Spleen (tissue), 11 donors: Measurements from ENCODE around the gene MAP1LC3A. TPM values are rescaled to one million over a fixed set of nuclear protein-coding genes. Genes with fewer than 3 reads are reported as not detected.

Experiments used
- DNase-seq: peaks from one replicate; pipeline ENCODE4 v3.0.0-alpha.2; 2020
- H3K27ac ChIP-seq, 8 donors: fragments of 200-600 bp; sonication (generic) in 7 of 8; 1 replicate in 4 of 8; 2 replicates in 4 of 8; pipeline versions ENCODE4 v1.5.0 to v1.8.0; 2016 to 2021; ENCODE audit warnings: inconsistent platforms in 4 of 8, mild to moderate bottlenecking in 4 of 8, moderate library complexity in 1 of 8
- H3K27me3 ChIP-seq, 7 donors: fragments of 200-600 bp; sonication (generic) in 6 of 7; replicated peaks in 1 of 7; 1 replicate in 4 of 7; 2 replicates in 3 of 7; pipeline versions ENCODE4 v1.5.0 to v1.8.0; 2016 to 2021; ENCODE audit warnings: inconsistent platforms in 3 of 7, mild to moderate bottlenecking in 1 of 7
- H3K36me3 ChIP-seq, 6 donors: fragments of 200-600 bp; sonication (generic) in 5 of 6; 1 replicate in 4 of 6; 2 replicates in 2 of 6; pipeline versions ENCODE4 v1.5.0 to v1.8.0; 2016 to 2021; ENCODE audit warnings: inconsistent platforms in 2 of 6
- H3K4me1 ChIP-seq, 6 donors: fragments of 200-600 bp; sonication (generic) in 5 of 6; 1 replicate in 3 of 6; 2 replicates in 3 of 6; pipeline versions ENCODE4 v1.5.0 to v1.8.0; 2016 to 2021; ENCODE audit warnings: inconsistent platforms in 3 of 6
- H3K4me3 ChIP-seq, 8 donors: fragments of 200-600 bp; sonication (generic) in 7 of 8; 1 replicate in 4 of 8; 2 replicates in 4 of 8; pipeline versions ENCODE4 v1.5.0 to v1.8.0; 2016 to 2021; ENCODE audit warnings: inconsistent platforms in 4 of 8, mild to moderate bottlenecking in 4 of 8, moderate library complexity in 2 of 8
- H3K9me3 ChIP-seq, 8 donors: fragments of 200-600 bp; sonication (generic) in 7 of 8; 1 replicate in 4 of 8; 2 replicates in 4 of 8; pipeline versions ENCODE4 v1.5.0 to v1.8.0; 2016 to 2021; ENCODE audit warnings: inconsistent platforms in 4 of 8
- CTCF ChIP-seq, 11 experiments: fragments of 200-600 bp in 7 of 11; fragments of 450-650 bp in 4 of 11; sonication (generic) in 4 of 11; IDR thresholded peaks in 8 of 11; conservative IDR thresholded peaks in 3 of 11; 1 replicate in 7 of 11; 2 replicates in 4 of 11; pipeline versions ENCODE4 v1.4.0 to v1.8.0; 2016 to 2021; ENCODE audit warnings: antibody characterized with exemption in 11 of 11, inconsistent platforms in 4 of 11, mild to moderate bottlenecking in 1 of 11
- POLR2A ChIP-seq, 3 donors: fragments of 450-650 bp; IDR thresholded peaks; one replicate each; pipeline ENCODE4 v1.5.1; 2017; ENCODE audit warnings: antibody characterized with exemption in 3 of 3, mild to moderate bottlenecking in 1 of 3
- POLR2AphosphoS5 ChIP-seq, 3 donors: sonication (generic); formaldehyde crosslinking; IDR thresholded peaks; one replicate each; pipeline ENCODE4 v1.5.1; 2017; ENCODE audit warnings: antibody characterized with exemption in 3 of 3
- WGBS, 5 donors: extraction: QIAGEN DNeasy Blood & Tissue Kit in 3 of 5; methylation state at CpG; one replicate each; pipeline versions ENCODE4 v1.1.5 to v1.1.7; 2013 to 2018; 5-methylcytosine and 5-hydroxymethylcytosine counted together
- intact Hi-C: fragments of 100-400 bp; cut with DNase I; formaldehyde crosslinking; loops from one replicate; pipeline ENCODE4 v1.15.0; 2023; ENCODE audit warnings: low total_unique reads
- polyA plus RNA-seq, 3 donors: library from polyadenylated mRNA; stranded (reverse); fragments of 200-250 nt; gene quantifications; one replicate each; pipeline ENCODE4 v1.2.1, GENCODE V29; 2013
- total RNA-seq, 7 donors: library from RNA; depleted of rRNA in 3 of 7; stranded (reverse); fragments of >200 nt in 3 of 7; fragmentation: NEBNext Ultra II Directional in 4 of 7; extraction: Animal tissue kit (Norgen Biotek cat#: 25700) in 4 of 7; gene quantifications; one replicate each; pipeline versions ENCODE4 v1.1.0 to v1.2.1, GENCODE V29; 2016 to 2021
- donor health status: healthy with polysubstance abuse.
- donor health status: DM: no; HTN: no; CAD: no; lungs with moderate emphysema.
- donor health status: DM: no; HTN: no; CAD: no.
- donor health status: Bipolar disorder and iron deficiency.
- donor health status: healthy.
- donor health status: DM: no; HTN: no; CAD: no.
- donor health status: DM: yes; HTN: yes; CAD: no.

Gene MAP1LC3A
- total and polyA plus RNA-seq, 10 donors: 13.0 to 56.7 (median 30.1) TPM

- H3K4me1 ChIP-seq: peaks cover 0 to 21% (median 0%) of the 10 kb centered on the region in 6 donors
- H3K27me3 ChIP-seq: no peaks in the 10 kb centered on the region
- 91 to 99% (median 96%) methylated on average over 6 to 7 of the region's 7 CpGs for WGBS, 5 donors
- intact Hi-C loops: no loop called here
- TF ChIP-seq POLR2A (IDR thresholded peaks at IDR 0.05): no peak
- TF ChIP-seq POLR2AphosphoS5 (IDR thresholded peaks at IDR 0.05): no peak
- TF ChIP-seq CTCF (IDR thresholded peaks at IDR 0.05 in 8 of 11, conservative IDR thresholded peaks at IDR 0.05 in 3 of 11): no peak
- no peak overlapping the region for H3K4me3 ChIP-seq
- H3K27ac ChIP-seq: no peak overlapping the region
- DNase-seq: peak; percentile 37
- no peaks in the 10 kb centered on the region for H3K9me3 ChIP-seq
- H3K36me3 ChIP-seq: peaks cover 6 to 100% (median 91%) of the 10 kb centered on the region in 6 donors
Measured at GRCh38 chr20:34532756-34533155, 25.8 kb upstream of the MAP1LC3A start.

- Histone ChIP-seq H3K9me3 (no peaks in the 10 kb centered on the region), H3K27ac (no peak overlapping the region), H3K36me3 (peaks cover 6 to 99% (median 79%) of the 10 kb centered on the region in 6 donors), H3K4me3 (no peak overlapping the region), H3K27me3 (no peaks in the 10 kb centered on the region), H3K4me1 (peaks cover 0 to 23% (median 0%) of the 10 kb centered on the region in 6 donors)
- intact Hi-C loops: no loop called here
- DNase-seq: peak; percentile 34
- TF ChIP-seq CTCF (IDR thresholded peaks at IDR 0.05 in 8 of 11, conservative IDR thresholded peaks at IDR 0.05 in 3 of 11) (no peak), POLR2A (IDR thresholded peaks at IDR 0.05) (no peak), POLR2AphosphoS5 (IDR thresholded peaks at IDR 0.05) (no peak)
- 94 to 98% (median 96%) methylated on average over 13 to 15 of the region's 15 CpGs for WGBS, 5 donors
Measured at GRCh38 chr20:34534391-34535165, 23.9 kb upstream of the MAP1LC3A start.

GRCh38 chr20:34535301-34535840, 23.1 kb upstream of the MAP1LC3A start:
- WGBS, 5 donors: 93 to 96% (median 94%) methylated on average over 15 of the region's 15 CpGs
- intact Hi-C loops: no loop called here
- H3K36me3 ChIP-seq: peaks cover 6 to 99% (median 78%) of the 10 kb centered on the region in 6 donors
- no peaks in the 10 kb centered on the region for H3K27me3 ChIP-seq
- peaks cover 0 to 28% (median 3%) of the 10 kb centered on the region in 6 donors for H3K4me1 ChIP-seq
- H3K4me3 ChIP-seq: no peak overlapping the region
- TF ChIP-seq POLR2A (IDR thresholded peaks at IDR 0.05): no peak
- TF ChIP-seq POLR2AphosphoS5 (IDR thresholded peaks at IDR 0.05): peak in 1 of 3 donors; percentile 15
- no peak for TF ChIP-seq CTCF (IDR thresholded peaks at IDR 0.05 in 8 of 11, conservative IDR thresholded peaks at IDR 0.05 in 3 of 11)
- H3K27ac ChIP-seq: no peak overlapping the region
- peak; percentile 58 for DNase-seq
- no peaks in the 10 kb centered on the region for H3K9me3 ChIP-seq

- WGBS, 5 donors: 78 to 100% (median 98%) methylated on average over 2 of the region's 2 CpGs
- Histone ChIP-seq H3K27ac (no peak overlapping the region), H3K27me3 (no peaks in the 10 kb centered on the region), H3K4me1 (peaks cover 0 to 28% (median 8%) of the 10 kb centered on the region in 6 donors), H3K36me3 (peaks cover 6 to 99% (median 82%) of the 10 kb centered on the region in 6 donors), H3K9me3 (no peaks in the 10 kb centered on the region), H3K4me3 (no peak overlapping the region)
- intact Hi-C loops: no loop called here
- DNase-seq: no peak
- TF ChIP-seq POLR2AphosphoS5 (IDR thresholded peaks at IDR 0.05): no peak
- no peak for TF ChIP-seq CTCF (IDR thresholded peaks at IDR 0.05 in 8 of 11, conservative IDR thresholded peaks at IDR 0.05 in 3 of 11)
- no peak for TF ChIP-seq POLR2A (IDR thresholded peaks at IDR 0.05)
Measured at GRCh38 chr20:34535857-34536256, 22.7 kb upstream of the MAP1LC3A start.
